HS-27A (cell line): ENCODE data around the gene C5AR1.
"Not testable (repeated sequence)": the region's sequence is repeated elsewhere in the genome, so short reads cannot be mapped to it uniquely, and the experiment has no call there.

Experiments used
- DNase-seq: peaks from one replicate; pipeline ENCODE4 v3.0.0-alpha.2; 2012; ENCODE audit warnings: low read depth, missing footprints

C5AR1 gene

DNA sequence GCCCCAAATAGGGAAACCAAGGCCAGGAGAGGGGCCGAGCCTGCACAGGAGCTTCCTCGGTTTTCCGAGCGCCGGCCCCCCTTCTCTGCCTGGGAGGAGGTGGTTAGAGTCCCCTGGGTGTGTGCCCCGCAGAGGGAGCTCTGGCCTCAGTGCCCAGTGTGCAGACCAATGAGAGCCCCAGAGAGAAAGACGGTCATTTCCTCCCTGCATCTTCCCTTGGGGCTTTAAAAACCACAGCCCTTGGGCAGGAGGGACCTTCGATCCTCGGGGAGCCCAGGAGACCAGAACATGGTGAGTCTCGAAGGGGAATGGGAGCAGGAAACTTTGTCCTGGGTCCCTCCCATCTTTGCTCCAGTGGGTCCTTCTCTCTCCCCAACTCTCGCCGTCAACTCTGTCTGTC, at the start of gene C5AR1:
TSS of gene C5AR1 (plus strand) at position 254 of the 400 bp plus-strand sequence. CDS start at position 289, 35 bp downstream.
- DNase-seq = no peak

DNA sequence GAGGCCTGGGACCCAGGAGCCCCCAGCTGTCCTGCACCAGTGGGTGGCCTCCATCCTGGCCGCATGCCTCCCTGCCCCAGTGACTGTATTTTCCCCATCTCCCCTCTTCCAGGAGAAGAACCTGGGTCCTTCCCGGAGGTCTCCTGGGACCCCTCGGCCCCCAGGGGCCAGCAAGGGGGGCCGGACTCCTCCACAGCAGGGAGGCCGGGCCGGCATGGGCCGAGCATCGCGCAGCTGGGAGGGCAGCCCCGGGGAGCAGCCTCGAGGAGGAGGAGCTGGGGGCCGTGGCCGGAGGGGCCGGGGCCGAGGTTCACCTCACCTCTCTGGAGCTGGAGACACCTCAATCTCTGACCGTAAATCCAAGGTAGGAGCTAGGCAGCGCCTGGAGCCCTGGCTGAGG, 49.2 kb upstream of the C5AR1 start:
- no peak for DNase-seq

DNA sequence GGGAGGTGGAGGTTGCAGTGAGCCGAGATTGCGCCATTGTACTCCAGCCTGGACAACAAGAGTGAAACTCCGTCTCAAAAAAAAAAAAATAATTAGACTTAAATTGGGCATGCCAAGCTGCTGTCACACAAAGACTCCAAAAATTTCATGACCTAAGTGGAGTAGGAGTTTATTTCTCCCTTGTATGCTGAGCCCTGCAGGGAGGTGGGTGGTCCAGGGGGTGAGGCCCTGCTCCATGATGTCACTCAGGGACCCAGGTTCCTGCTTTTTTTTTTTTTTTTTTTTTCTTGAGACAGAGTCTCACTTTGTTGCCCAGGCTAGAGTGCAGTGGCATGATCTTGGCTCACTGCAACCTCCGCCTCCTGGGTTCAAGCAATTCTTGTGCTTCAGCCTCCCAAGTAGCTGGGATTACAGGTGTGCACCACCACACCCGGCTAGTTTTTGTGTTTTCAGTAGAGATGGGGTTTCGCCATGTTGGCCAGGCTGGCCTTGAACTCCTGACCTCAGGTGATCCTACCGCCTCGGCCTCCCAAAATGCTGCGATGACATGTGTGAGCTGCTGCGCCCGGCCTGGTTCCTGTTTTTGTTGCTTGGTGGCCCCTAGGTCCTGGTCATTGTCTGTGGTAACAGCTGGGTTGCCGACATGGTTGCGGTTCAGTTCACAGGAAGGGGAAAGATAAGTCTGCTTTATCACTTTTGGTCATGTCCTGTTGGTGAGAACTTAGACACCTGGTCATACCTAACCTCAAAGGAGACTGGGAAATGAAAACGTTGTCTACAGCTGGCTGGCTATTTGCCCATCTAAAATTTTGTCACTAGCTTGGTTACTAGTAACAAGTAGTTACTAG, 47.5 kb upstream of the C5AR1 start:
- not testable (repeated sequence) for DNase-seq

DNA sequence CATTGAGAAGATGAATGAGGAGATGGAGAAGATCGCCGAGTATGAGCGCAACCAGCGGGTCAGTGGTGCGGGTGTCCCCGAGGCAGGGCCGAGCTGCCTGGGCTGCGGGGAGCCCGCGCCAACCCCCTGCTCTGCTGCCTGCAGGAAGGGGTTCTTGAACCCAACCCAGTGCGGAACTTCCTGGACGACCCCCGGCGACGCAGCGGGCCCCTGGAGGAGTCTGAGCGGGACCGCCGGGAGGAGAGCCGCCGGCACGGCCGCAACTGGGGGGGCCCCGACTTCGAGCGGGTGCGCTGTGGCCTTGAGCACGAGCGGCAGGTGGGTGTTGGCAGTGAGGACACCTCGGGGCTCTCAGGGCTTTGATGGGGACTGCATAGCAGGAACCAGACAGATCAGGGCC, 45.0 kb upstream of the C5AR1 start:
- no peak for DNase-seq

DNA sequence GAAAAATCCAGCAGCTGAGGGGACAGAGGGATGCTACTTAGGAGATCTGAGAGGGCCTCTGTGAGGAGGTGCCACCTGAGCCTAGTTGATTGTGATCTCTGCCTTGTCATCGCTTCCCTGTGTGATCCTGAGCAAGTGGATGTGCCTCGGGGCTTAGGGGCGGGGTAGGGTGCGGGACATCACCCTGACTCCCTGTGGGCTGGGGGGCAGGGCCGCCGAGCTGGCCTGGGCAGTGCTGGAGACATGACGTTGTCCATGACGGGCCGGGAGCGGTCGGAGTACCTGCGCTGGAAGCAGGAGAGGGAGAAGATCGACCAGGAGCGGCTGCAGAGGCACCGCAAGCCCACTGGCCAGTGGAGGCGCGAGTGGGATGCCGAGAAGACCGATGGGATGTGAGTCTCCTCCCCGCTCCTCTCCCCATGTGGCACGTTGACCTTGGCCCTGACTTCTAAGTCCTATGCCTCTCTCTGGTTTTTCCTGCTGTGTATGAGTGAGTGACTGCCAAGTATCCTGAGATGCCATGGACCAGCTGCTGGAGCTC, 43.2 kb upstream of the C5AR1 start:
- DNase-seq = no peak

DNA sequence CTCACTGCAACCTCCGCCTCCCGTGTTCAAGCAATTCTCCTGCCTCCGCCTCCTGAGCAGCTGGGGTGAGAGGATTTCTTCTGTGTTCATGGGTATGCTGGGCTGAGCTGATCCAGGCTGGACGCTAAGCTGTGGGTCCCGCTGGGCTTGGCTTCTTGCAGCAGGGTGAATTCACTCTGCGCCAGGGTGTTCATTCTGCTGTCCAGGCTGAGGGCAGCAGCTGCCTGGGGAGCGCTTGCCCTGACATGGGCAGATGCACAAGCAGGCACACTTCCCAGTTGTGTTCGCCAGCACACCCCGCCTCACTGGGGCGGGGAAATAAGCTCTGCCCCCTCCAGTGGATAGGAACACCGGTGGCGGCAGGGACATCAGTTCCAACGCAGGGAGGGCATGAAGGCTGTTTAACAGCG, 42.3 kb upstream of the C5AR1 start:
- no peak for DNase-seq

DNA sequence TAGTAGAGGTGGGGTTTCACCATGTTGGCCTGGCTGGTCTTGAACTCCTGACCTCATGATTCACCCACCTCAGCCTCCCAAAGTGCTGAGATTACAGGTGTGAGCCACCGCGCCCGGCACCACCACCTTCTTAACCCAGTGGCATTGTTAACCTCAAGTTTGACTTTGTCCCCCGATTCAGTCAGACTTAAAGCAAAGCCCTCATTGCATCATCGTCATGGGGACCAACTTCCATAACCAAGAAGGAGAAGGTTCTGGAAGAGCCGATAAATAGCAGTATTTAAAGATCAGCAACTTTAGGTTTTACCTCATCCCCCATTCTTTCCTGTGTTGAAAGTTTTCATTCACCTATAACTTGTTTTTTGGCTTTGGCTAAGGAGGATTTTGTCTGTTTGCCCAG, 41.6 kb upstream of the C5AR1 start:
- DNase-seq = no peak

DNA sequence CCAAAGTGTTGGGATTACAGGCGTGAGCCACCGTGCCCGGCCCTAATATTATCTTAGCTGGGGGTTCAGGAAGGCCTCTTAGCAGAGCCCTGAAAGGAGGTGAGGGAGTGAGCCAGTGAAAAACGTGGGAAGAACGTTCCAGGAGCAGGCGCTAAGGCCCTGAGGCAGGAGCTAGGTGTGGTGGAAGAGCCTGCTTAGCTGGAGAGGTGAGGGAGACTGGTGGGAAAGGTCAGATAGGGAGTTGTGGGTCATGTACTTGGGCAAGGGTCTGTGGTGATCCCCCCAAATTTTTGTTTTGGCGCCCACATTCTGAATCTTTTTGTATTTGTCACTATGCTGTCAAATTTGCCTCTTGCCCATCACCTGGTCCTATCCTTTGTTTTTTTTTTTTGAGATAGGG, 40.1 kb upstream of the C5AR1 start:
- DNase-seq = no peak

DNA sequence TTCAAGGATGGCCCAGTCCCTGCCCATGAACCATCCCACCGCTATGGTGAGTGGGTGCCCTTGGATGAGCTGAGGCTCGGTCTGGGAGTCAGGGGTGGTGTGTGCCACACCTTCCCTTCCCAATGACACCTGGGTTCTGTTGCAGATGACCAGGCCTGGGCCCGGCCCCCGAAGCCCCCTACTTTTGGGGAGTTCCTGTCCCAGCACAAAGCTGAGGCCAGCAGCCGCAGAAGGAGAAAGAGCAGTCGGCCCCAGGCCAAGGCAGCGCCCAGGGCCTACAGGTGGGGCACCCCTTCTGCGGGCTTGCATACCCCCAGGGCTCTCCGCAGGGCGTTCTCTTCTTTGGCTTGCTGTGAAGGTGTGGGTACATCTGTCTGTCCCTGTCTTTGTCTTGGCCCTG, 39.3 kb upstream of the C5AR1 start:
- no peak for DNase-seq

DNA sequence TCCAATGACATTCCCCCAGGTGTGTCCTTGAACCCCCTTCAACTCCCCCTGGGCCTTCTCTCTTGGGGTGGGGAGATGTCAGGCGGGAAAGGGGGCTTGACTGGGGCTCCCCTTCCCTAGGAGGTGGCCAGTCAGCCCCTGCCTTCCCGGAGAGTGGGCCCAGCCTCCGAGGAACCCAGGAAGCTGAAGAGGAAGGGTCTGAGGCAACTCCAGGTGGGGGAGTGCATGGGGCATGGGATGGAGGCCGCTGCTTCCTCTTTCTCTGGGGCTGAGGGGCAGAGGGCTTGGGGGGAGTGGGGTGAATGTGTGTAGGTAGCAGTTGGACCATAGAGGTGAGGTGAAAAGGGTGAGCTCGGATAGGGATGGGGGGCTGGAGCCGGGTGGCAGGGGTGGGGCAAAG, 37.7 kb upstream of the C5AR1 start:
- no peak for DNase-seq

DNA sequence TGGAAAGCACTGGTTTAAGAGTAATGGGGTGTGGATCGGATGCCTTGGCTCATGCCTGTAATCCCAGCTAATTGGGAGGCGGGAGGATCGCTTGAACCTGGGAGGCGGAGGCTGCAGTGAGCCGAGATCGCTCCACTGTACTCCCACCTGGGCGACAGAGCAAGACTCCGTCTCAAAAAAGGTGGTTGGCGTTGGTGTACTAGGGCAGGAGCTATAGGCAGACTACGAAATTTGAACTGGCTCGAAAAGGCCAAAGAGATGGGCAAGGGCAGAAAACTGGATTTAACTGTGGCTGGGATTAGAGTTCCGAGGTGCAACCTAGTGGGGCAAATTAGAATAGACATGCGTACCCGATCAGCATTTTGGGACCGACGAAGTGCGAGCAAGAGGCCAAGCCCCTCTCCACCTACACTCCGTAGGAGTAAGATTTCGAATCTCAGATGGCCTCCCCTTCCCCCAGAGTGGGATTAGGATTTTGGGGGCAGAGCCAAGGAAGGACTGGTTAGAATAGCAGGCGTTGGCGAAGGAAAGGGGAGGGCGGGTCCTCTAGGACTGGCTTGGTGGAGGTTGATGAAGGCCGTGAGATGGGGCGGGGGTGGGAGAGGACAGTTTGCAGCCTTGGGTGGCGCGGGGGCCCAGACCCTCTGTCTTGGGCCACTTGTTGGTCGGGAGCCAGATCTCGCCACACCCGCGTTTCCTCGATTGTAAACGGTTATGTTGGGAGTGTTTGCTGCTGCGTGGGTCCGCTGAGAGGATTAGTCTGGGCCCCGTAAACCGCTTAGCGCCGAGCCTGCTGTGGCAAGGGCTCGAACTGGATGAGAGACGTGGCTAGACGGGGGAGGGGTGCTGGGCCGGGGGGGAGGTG, 37.0 kb upstream of the C5AR1 start:
- no peak for DNase-seq

DNA sequence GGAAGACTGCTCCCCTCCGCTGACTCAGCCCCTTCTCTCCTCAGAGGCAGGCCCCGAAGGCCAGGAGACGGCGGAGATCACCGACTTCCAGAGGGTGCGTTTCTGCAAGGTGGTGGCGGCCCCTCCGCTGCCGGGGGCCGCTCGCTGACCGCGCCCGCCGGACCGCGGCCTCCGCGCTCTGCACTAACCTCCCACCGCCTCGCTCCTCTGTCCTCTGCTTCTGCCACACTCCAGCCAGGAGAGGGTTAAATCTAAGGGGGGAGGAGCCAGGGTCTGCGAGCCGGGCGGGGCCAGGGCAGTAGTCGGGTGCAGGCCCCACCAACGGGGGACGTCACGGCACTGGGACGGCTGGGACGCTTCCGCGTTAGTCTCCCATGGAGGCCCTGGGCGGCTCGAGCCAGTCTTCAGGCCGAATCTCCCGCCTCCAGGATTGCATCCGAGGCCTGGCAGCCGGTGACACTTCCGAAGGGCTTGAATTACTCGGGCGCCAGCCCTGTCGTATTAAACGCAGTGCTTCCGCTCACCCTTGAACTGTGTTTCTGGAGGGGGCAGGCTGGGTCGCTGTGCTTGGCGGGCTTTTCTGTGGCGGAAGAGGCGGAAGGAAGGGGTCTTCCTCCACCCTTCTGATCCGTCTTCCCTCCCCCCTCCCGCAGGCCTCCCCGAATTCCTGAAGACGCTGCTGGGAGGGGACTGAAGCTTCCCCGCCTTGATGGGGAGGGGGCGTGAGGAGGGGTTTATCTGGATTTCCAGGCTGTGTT, 36.2 kb upstream of the C5AR1 start:
- DNase-seq = peak; percentile 77

DNA sequence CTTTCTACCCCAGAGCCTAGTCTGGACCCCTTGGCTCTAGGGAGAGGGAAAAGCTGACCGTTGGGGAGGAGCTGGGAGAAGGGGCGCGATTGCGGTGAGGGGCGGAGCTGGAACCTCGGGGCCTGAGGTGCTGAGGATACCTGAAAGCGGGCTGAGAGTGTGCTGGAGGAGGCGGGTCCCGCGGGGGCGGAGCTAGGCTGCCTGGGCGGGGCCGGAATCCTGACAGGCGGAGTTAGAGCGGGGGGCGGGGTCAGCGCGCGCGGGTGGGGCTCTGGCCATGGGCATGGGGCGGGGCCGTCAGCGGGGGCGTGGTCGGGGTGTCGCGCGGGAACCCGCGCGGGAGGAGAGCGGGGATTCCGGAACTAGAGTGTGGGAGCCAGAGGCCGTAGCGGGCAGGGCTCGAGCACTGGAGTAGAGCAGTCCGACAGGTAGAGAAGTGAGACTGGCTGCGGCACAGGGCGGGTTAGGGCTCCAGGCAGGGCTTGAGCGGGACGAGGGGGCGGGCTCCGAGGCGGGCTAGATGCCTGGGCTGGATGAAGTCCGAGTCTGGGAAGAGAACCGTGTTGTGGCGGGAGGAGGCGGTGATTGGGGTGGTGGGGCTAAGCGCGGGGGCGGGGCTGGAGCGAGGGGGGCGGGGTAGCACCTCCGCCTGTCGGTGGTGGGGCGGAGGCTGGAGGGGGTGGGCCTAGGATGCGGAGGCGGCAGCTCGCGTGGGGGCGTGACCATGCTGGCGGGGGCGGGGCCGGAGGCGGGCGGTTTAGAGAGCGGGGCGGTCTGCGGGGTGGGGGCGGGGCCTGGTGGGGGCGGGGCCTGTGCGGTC, 35.4 kb upstream of the C5AR1 start, which contains the start of gene INAFM1:
TSS of gene INAFM1 (plus strand) at position 815 of the 820 bp plus-strand sequence. CDS start 35 bp downstream, outside the sequence.
- DNase-seq = peak; percentile 84

DNA sequence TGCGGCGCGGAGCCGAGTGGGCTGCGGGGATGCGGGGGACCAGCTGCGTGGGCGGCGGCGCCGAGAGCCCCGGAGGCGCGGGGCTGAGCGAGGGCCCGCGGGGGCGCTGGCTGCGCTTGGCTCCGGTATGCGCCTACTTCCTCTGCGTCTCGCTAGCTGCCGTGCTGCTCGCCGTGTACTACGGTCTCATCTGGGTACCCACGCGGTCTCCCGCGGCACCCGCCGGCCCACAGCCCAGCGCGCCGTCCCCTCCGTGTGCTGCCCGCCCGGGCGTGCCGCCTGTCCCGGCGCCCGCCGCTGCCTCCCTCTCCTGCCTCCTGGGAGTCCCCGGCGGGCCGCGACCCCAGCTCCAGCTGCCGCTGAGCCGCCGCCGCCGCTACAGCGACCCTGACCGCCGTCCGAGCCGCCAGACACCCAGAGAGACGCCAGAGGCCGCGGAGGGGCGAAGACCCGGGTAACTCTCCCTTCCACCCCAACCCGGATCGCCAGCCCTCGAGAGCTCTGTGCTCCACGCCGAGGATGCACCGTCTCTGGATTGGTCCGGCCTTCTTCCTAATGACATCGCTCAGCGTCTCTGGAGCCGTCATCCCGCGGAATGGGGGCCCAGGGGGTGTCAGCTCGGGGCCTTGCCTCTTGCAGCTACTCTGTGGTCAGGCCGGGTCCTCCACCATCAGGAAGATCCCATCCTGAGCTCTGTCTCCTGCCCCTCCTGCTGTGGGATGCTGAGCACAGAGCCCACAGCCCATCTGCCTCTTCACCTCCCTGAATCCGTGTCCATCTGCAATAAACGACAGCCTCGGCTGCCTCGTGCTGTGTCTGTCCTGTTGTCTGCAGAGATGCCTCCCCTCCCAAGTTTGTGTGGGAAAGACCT, 34.5 kb upstream of the C5AR1 start:
- DNase-seq = no peak

DNA sequence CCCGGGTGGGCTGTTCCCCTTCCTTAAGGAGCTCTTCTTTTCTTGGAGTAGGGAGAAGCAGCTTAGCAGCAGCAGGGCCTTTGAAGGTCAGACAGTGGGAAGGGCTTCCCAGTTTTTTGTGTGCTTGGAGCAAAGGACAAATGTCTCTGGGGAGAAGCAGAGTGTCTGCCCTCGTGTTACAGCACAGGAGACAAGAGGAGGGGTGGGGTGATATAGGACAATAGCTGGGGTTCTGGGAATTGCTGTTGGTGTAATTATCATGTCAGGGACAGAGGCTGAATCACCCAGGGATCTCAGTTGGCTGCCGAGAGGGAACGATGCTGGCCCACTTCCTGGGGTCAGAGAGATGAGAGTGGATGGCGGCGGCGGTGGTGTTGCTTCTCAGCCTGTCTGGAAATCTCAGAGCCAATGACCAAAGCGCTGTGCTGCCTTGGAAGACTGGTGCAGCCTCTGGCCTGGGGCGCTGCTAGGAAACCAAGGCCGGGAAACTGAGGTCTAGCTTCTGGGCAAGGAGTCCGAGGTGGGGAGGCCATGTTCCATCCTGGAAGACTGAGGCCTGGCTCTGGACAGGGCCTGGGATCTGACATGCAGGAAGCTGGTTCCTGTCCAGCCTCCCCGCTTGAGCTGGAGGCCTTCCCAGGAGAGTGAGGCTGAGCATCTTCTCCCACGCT, 33.7 kb upstream of the C5AR1 start:
- no peak for DNase-seq

DNA sequence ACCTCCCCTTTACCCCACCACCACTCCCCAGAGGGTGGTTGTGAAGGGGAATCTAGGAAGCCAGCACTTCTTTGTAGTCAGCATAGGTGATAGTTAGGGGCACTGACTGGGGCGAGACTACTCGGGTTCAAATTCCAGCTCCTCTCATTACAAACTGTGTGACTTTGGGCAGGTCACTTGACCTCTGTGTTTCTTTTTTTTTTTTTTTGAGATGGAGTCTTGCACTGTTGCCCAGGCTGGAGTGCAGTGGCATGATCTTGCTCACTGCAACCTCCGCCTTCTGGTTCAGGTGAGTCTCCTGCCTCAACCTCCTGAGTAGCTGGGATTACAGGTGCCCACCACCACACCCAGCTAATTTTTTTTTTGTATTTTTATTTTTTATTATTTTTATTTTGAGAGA, 33.1 kb upstream of the C5AR1 start:
- DNase-seq = not testable (repeated sequence)

DNA sequence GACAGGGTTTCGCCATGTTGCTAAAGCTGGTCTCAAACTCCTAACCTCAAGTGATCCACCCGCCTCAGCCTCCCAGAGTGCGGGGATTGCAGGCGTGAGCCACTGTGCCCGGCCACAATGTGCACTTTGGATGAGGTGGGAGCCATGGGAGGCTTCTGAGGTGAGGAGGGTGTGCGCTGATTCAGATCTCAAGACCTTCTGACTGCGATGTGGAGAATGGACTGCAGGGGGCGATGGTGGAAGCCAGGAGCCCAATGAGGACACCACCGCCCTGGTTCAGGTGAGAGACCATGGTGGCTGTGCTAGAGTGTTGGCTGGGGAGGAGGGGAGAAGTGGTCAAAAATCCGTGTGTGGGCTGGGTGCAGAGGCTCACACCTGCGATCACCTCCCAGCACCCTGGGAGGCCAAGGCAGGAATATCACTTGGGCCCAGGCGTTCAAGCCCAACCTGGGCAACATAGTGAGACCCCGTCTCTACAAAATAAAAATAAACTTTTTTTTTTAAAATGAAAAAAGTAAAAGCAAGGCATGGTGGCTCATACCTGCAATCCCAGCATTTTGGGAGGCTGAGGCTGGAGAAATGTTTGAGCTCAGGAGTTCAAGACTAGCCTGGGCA, 29.4 kb upstream of the C5AR1 start:
- no peak for DNase-seq

DNA sequence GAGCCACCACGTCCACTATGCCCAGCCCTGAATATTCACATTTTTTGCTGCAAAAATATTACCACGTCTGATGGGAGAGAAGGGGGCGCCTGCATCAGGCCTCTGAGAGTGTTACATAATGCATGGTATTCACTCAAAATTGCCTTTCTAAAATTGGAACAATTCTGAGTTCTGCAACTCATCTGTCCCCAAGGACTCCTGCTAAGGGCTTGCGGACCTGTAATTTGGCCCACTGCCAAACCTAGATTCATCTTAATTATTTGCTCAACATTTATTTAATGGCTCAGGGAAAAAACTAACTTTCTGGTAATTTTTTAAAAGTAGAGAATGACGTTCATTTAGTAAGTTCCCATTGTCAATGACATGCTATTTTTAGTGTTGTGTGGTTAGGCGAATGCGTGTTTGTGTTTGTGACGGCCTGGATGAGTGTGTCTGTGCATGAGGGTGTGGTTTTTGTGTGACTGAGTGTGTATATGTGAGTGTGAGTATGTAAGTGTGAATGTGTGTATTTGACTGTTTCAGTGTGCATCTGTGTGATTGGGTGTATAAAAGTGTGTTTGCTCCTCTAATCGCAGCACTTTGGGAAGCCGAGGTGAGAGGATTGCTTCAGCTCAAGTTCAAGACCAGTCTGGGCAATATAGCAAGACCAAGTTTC, 26.1 kb upstream of the C5AR1 start:
- no peak for DNase-seq
